Liver (tissue), 9 donors: Measurements from ENCODE around the gene BTNL9. TPM values are rescaled to one million over a fixed set of nuclear protein-coding genes. Genes with fewer than 3 reads are reported as not detected.

Experiments used
- DNase-seq: peaks from one replicate; pipeline ENCODE4 v3.0.0-alpha.2; 2017; ENCODE audit warnings: low spot score
- H3K27ac ChIP-seq, 2 donors: one replicate each; pipeline ENCODE4 v1.7.0; 2013; ENCODE audit warnings: inconsistent platforms in 2 of 2, low read length in 2 of 2, control low read depth in 1 of 2, low read depth in 1 of 2, mild to moderate bottlenecking in 1 of 2
- H3K27me3 ChIP-seq, 4 donors: one replicate each; pipeline versions ENCODE4 v1.6.1 to v1.7.0; 2013; ENCODE audit warnings: low read length in 3 of 4, inconsistent platforms in 1 of 4, mild to moderate bottlenecking in 1 of 4, moderate library complexity in 1 of 4; ENCODE audit not compliant: control insufficient read depth in 4 of 4, insufficient read depth in 4 of 4
- H3K36me3 ChIP-seq, 4 donors: one replicate each; pipeline versions ENCODE4 v1.6.1 to v1.7.0; 2013; ENCODE audit warnings: low read length in 3 of 4, mild to moderate bottlenecking in 3 of 4, low read depth in 1 of 4, moderate library complexity in 1 of 4; ENCODE audit not compliant: control insufficient read depth in 4 of 4, insufficient read depth in 3 of 4
- H3K4me1 ChIP-seq, 4 donors: one replicate each; pipeline versions ENCODE4 v1.6.1 to v1.7.0; 2013; ENCODE audit warnings: low read length in 3 of 4, mild to moderate bottlenecking in 3 of 4, moderate library complexity in 1 of 4; ENCODE audit not compliant: control insufficient read depth in 4 of 4, insufficient read depth in 4 of 4
- H3K4me3 ChIP-seq, 3 donors: one replicate each; pipeline versions ENCODE4 v1.6.1 to v1.7.0; 2013; ENCODE audit warnings: low read length in 3 of 3, control low read depth in 1 of 3, low read depth in 1 of 3, mild to moderate bottlenecking in 1 of 3
- H3K9ac ChIP-seq, 2 donors: one replicate each; pipeline ENCODE4 v1.7.0; 2013; ENCODE audit warnings: low read length in 2 of 2, mild to moderate bottlenecking in 2 of 2, moderate library complexity in 2 of 2, control low read depth in 1 of 2, low read depth in 1 of 2
- H3K9me3 ChIP-seq, 4 donors: one replicate each; pipeline versions ENCODE4 v1.6.1 to v1.7.0; 2013; ENCODE audit warnings: low read length in 3 of 4; ENCODE audit not compliant: control insufficient read depth in 4 of 4
- ATF3 ChIP-seq: IDR thresholded peaks from 2 replicates; pipeline ENCODE4 v1.6.1; 2016; ENCODE audit warnings: antibody characterized with exemption
- CTCF ChIP-seq: fragments of 150-350 bp; IDR thresholded peaks from 2 replicates; pipeline ENCODE4 v1.5.1; 2017; ENCODE audit warnings: improper control_type of control experiment, low read depth, low read length; ENCODE audit not compliant: missing input control
- EGR1 ChIP-seq, 2 donors: IDR thresholded peaks; 2 replicates each; pipeline ENCODE4 v1.6.1; 2016 to 2018; ENCODE audit warnings: antibody characterized with exemption in 2 of 2, low read depth in 2 of 2
- FOXA1 ChIP-seq: IDR thresholded peaks from 2 replicates; pipeline ENCODE4 v1.6.1; 2016; ENCODE audit warnings: antibody characterized with exemption
- FOXA2 ChIP-seq: IDR thresholded peaks from 2 replicates; pipeline ENCODE4 v1.6.1; 2016; ENCODE audit warnings: antibody characterized with exemption
- GABPA ChIP-seq, 2 donors: IDR thresholded peaks in 1 of 2; conservative IDR thresholded peaks in 1 of 2; 2 replicates each; pipeline ENCODE4 v1.6.1; 2016; ENCODE audit warnings: antibody characterized with exemption in 2 of 2, mild to moderate bottlenecking in 1 of 2, moderate library complexity in 1 of 2
- HNF4A ChIP-seq, 2 donors: conservative IDR thresholded peaks; 2 replicates each; pipeline ENCODE4 v1.6.1; 2016; ENCODE audit warnings: antibody characterized with exemption in 2 of 2, mild to moderate bottlenecking in 2 of 2
- JUND ChIP-seq, 2 donors: IDR thresholded peaks; 2 replicates each; pipeline ENCODE4 v1.6.1; 2016; ENCODE audit warnings: antibody characterized with exemption in 2 of 2
- MAX ChIP-seq: IDR thresholded peaks from 2 replicates; pipeline ENCODE4 v1.6.1; 2016; ENCODE audit warnings: antibody characterized with exemption
- NR2F2 ChIP-seq: IDR thresholded peaks from 2 replicates; pipeline ENCODE4 v1.6.1; 2016; ENCODE audit warnings: antibody characterized with exemption
- RAD21 ChIP-seq, 2 donors: IDR thresholded peaks; 2 replicates each; pipeline ENCODE4 v1.6.1; 2016; ENCODE audit warnings: antibody characterized with exemption in 2 of 2, mild to moderate bottlenecking in 2 of 2
- REST ChIP-seq: IDR thresholded peaks from 2 replicates; pipeline ENCODE4 v1.6.1; 2016; ENCODE audit warnings: antibody characterized with exemption, mild to moderate bottlenecking
- RXRA ChIP-seq, 2 donors: IDR thresholded peaks; 2 replicates each; pipeline ENCODE4 v1.6.1; 2017 to 2018; ENCODE audit warnings: antibody characterized with exemption in 2 of 2, mild to moderate bottlenecking in 1 of 2
- SP1 ChIP-seq: IDR thresholded peaks from 2 replicates; pipeline ENCODE4 v1.6.1; 2018; ENCODE audit warnings: antibody characterized with exemption, mild to moderate bottlenecking
- TAF1 ChIP-seq: conservative IDR thresholded peaks from 2 replicates; pipeline ENCODE4 v1.6.1; 2016; ENCODE audit warnings: antibody characterized with exemption, mild to moderate bottlenecking
- ZBTB33 ChIP-seq: IDR thresholded peaks from 2 replicates; pipeline ENCODE4 v1.6.1; 2016; ENCODE audit warnings: antibody characterized with exemption
- WGBS: extraction: QIAGEN DNeasy Blood & Tissue Kit; methylation state at CpG from one replicate; pipeline ENCODE4 v1.1.7; 2013; 5-methylcytosine and 5-hydroxymethylcytosine counted together
- polyA plus RNA-seq, 2 donors: library from polyadenylated mRNA; stranded (reverse) in 1 of 2; unstranded in 1 of 2; fragments of 200-250 nt in 1 of 2; fragments of >200 nt in 1 of 2; fragmentation: Nextera tagmentation in 1 of 2; extraction: Ambion mirVana in 1 of 2; gene quantifications; one replicate each; pipeline versions ENCODE4 v1.2.1 to v1.2.3, GENCODE V29; 2013 to 2015
- total RNA-seq, 2 donors: library from RNA; depleted of rRNA; stranded (reverse); fragments of >200 nt; gene quantifications; one replicate each; pipeline ENCODE4 v1.2.3, GENCODE V29; 2014
- donor health status: healthy.
- donor health status: healthy.
- donor health status: healthy.
- donor health status: healthy.
- donor health status: healthy.

Gene BTNL9
- total and polyA plus RNA-seq, 4 donors = 1.4 to 12.0 (median 4.7) TPM

- Histone ChIP-seq H3K36me3 (no peaks in the 10 kb centered on the region), H3K27ac (no peak overlapping the region), H3K4me3 (no peak overlapping the region), H3K27me3 (no peaks in the 10 kb centered on the region), H3K9me3 (peaks cover 0 to 1% (median 0%) of the 10 kb centered on the region in 4 donors), H3K9ac (no peak overlapping the region), H3K4me1 (no peaks in the 10 kb centered on the region)
- DNase-seq = no peak
- TF ChIP-seq TAF1 (no peak), NR2F2 (no peak), SP1 (no peak), GABPA (IDR thresholded peaks at IDR 0.05 in 1 of 2, conservative IDR thresholded peaks at IDR 0.05 in 1 of 2) (no peak), ZBTB33 (no peak), ATF3 (no peak), EGR1 (IDR thresholded peaks at IDR 0.05; ENCODE audit: low read depth in 2 of 2) (no peak), REST (no peak), FOXA1 (no peak), JUND (IDR thresholded peaks at IDR 0.05) (no peak), FOXA2 (no peak), RXRA (IDR thresholded peaks at IDR 0.05) (no peak), HNF4A (conservative IDR thresholded peaks at IDR 0.05) (no peak), MAX (no peak), RAD21 (IDR thresholded peaks at IDR 0.05) (no peak)
- WGBS = 85% methylated on average over 3 of the region's 3 CpGs
Observed at GRCh38 chr5:181031716-181032115, 8.3 kb upstream of the BTNL9 start.

GRCh38 chr5:181035991-181036815, 3.9 kb upstream of the BTNL9 start:
- H3K9ac ChIP-seq = no peak overlapping the region
- no peaks in the 10 kb centered on the region for H3K27me3 ChIP-seq
- TF ChIP-seq MAX (no peak), CTCF (no peak), GABPA (IDR thresholded peaks at IDR 0.05 in 1 of 2, conservative IDR thresholded peaks at IDR 0.05 in 1 of 2) (no peak), RXRA (IDR thresholded peaks at IDR 0.05) (no peak), RAD21 (IDR thresholded peaks at IDR 0.05) (no peak), FOXA2 (no peak), TAF1 (no peak), NR2F2 (no peak)
- no peaks in the 10 kb centered on the region for H3K36me3 ChIP-seq
- no peaks in the 10 kb centered on the region for H3K4me1 ChIP-seq
- 72% methylated on average over 20 of the region's 20 CpGs for WGBS
- H3K9me3 ChIP-seq = peaks cover 0 to 1% (median 0%) of the 10 kb centered on the region in 4 donors
- no peak for DNase-seq
- no peak overlapping the region for H3K27ac ChIP-seq
- no peak overlapping the region for H3K4me3 ChIP-seq
